HFFc6 (cell line): ENCODE results near the gene COMMD3. TPM values are rescaled to one million over a fixed set of nuclear protein-coding genes. Genes with fewer than 3 reads are reported as not detected.

Source experiments
- DNase-seq: peaks from one replicate; pipeline ENCODE4 v3.0.0-alpha.2; 2018
- H3K27ac Mint-ChIP-seq: 2 replicates; pipeline ENCODE4 v1.8.0; 2020; ENCODE audit warnings: mild to moderate bottlenecking, mixed read lengths
- H3K27me3 Mint-ChIP-seq: 2 replicates; pipeline ENCODE4 v1.8.0; 2021; ENCODE audit warnings: mild to moderate bottlenecking, moderate library complexity, mixed read lengths; ENCODE audit not compliant: insufficient read depth
- H3K36me3 Mint-ChIP-seq: 2 replicates; pipeline ENCODE4 v1.8.0; 2021; ENCODE audit warnings: low read depth, mixed read lengths
- H3K4me1 Mint-ChIP-seq: 2 replicates; pipeline ENCODE4 v1.8.0; 2020; ENCODE audit warnings: low read depth, mixed read lengths
- H3K4me3 Mint-ChIP-seq: 2 replicates; pipeline ENCODE4 v1.8.0; 2020; ENCODE audit warnings: mild to moderate bottlenecking, moderate library complexity, mixed read lengths
- H3K9me3 Mint-ChIP-seq: 2 replicates; pipeline ENCODE4 v1.8.0; 2020; ENCODE audit warnings: mild to moderate bottlenecking, mixed read lengths
- CTCF ChIP-seq: fragments of 200-600 bp; sonication (generic); IDR thresholded peaks from 2 replicates; pipeline ENCODE4 v1.5.0; 2021; ENCODE audit warnings: antibody characterized with exemption, mild to moderate bottlenecking
- total RNA-seq, 6 experiments: library from RNA; stranded (reverse); fragmentation: NEBNext Ultra II Directional; extraction: Animal tissue kit (Norgen Biotek cat#: 25700); gene quantifications; 2 replicates in 1 of 6; 3 replicates in 5 of 6; pipeline ENCODE4 v1.2.3, GENCODE V29; 2021

Gene COMMD3
- total RNA-seq, 6 experiments from 2014 or later = 39.5 to 47.6 (median 43.8) TPM

GRCh38 chr10:22315455-22316285 is 518 bp upstream of the COMMD3 start:
- peak overlapping the region; percentile 58 for H3K27ac Mint-ChIP-seq
- no peaks in the 10 kb centered on the region for H3K36me3 Mint-ChIP-seq
- no peaks in the 10 kb centered on the region for H3K9me3 Mint-ChIP-seq
- TF ChIP-seq CTCF = no peak
- H3K4me3 Mint-ChIP-seq = peak overlapping the region; percentile 97
- H3K4me1 Mint-ChIP-seq = peaks cover 33% of the 10 kb centered on the region
- no peak for DNase-seq
- no peaks in the 10 kb centered on the region; the same call in 1 of the 2 replicates for H3K27me3 Mint-ChIP-seq

GRCh38 chr10:22317076-22317370 is 835 bp downstream of the COMMD3 start:
- TF ChIP-seq CTCF = no peak
- H3K27me3 Mint-ChIP-seq = peaks cover 3% of the 10 kb centered on the region
- peaks cover 33% of the 10 kb centered on the region for H3K4me1 Mint-ChIP-seq
- peak overlapping the region; percentile 92 for H3K27ac Mint-ChIP-seq
- no peaks in the 10 kb centered on the region for H3K36me3 Mint-ChIP-seq
- no peaks in the 10 kb centered on the region for H3K9me3 Mint-ChIP-seq
- no peak for DNase-seq
- peak overlapping the region; percentile 97 for H3K4me3 Mint-ChIP-seq

GRCh38 chr10:22317771-22318565 is 1.8 kb downstream of the COMMD3 start:
- peaks cover 8% of the 10 kb centered on the region for H3K27me3 Mint-ChIP-seq
- peak overlapping the region; percentile 97 for H3K4me3 Mint-ChIP-seq
- H3K4me1 Mint-ChIP-seq = peaks cover 42% of the 10 kb centered on the region
- no peaks in the 10 kb centered on the region for H3K9me3 Mint-ChIP-seq
- H3K36me3 Mint-ChIP-seq = 0 out of 2 replicates have a peak, but pooled peaks cover 4% of the 10 kb centered on the region
- H3K27ac Mint-ChIP-seq = no peak overlapping the region
- TF ChIP-seq CTCF = no peak
- no peak for DNase-seq

GRCh38 chr10:22318772-22319171 is 2.6 kb downstream of the COMMD3 start:
- Mint-ChIP-seq H3K36me3 (0 out of 2 replicates have a peak, but pooled peaks cover 4% of the 10 kb centered on the region), H3K4me1 (peaks cover 50% of the 10 kb centered on the region), H3K4me3 (no peak overlapping the region), H3K27me3 (peaks cover 8% of the 10 kb centered on the region), H3K27ac (no peak overlapping the region), H3K9me3 (no peaks in the 10 kb centered on the region)
- no peak for DNase-seq
- TF ChIP-seq CTCF = no peak

GRCh38 chr10:22319547-22319979 is 3.4 kb downstream of the COMMD3 start:
- H3K4me3 Mint-ChIP-seq = peak overlapping the region; percentile 87
- no peak for TF ChIP-seq CTCF
- peaks cover 13% of the 10 kb centered on the region for H3K27me3 Mint-ChIP-seq
- no peaks in the 10 kb centered on the region for H3K9me3 Mint-ChIP-seq
- 0 out of 2 replicates have a peak, but pooled peaks cover 4% of the 10 kb centered on the region for H3K36me3 Mint-ChIP-seq
- no peak for DNase-seq
- peaks cover 58% of the 10 kb centered on the region for H3K4me1 Mint-ChIP-seq
- H3K27ac Mint-ChIP-seq = peak overlapping the region; percentile 83; the same call in 1 of the 2 replicates
